Measurements from ENCODE around the gene NPPB.

GRCh38 chr1:11868331-11868980, 9.7 kb upstream of the NPPB start:
- TF ChIP-seq, protein P1, sequence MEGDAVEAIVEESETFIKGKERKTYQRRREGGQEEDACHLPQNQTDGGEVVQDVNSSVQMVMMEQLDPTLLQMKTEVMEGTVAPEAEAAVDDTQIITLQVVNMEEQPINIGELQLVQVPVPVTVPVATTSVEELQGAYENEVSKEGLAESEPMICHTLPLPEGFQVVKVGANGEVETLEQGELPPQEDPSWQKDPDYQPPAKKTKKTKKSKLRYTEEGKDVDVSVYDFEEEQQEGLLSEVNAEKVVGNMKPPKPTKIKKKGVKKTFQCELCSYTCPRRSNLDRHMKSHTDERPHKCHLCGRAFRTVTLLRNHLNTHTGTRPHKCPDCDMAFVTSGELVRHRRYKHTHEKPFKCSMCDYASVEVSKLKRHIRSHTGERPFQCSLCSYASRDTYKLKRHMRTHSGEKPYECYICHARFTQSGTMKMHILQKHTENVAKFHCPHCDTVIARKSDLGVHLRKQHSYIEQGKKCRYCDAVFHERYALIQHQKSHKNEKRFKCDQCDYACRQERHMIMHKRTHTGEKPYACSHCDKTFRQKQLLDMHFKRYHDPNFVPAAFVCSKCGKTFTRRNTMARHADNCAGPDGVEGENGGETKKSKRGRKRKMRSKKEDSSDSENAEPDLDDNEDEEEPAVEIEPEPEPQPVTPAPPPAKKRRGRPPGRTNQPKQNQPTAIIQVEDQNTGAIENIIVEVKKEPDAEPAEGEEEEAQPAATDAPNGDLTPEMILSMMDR (IDR thresholded peaks at IDR 0.05; ENCODE audit: insufficient read depth, low read length), result no peak
- no peak for TF ChIP-seq POLR2AphosphoS5 (IDR thresholded peaks at IDR 0.05; ENCODE audit: low read depth)
- TF ChIP-seq REST (IDR thresholded peaks at IDR 0.05; ENCODE audit: insufficient replicate concordance, low read depth), result no peak
- no peak for TF ChIP-seq GABPA (IDR thresholded peaks at IDR 0.05; ENCODE audit: low read depth)
- TF ChIP-seq SPI1 (IDR thresholded peaks at IDR 0.05; ENCODE audit: borderline replicate concordance, low read depth), result no peak
